MCF 10A (cell line): Measurements from ENCODE around the gene STAG1. TPM values are rescaled to one million over a fixed set of nuclear protein-coding genes. Genes with fewer than 3 reads are reported as not detected.

ENCODE experiments used
- BruUV-seq: library from RNA; stranded (reverse); fragments of 400-500 nt; replicated peaks from 2 replicates; lab custom pipeline; 2021; lab: Mats Ljungman, UMichigan
- CTCF ChIA-PET: fragments of 300-600 bp; sonication (Branson Sonifier 250); formaldehyde crosslinking; extraction: SDS; loops from one replicate; lab custom pipeline; 2021; ENCODE audit warnings: antibody characterized with exemption, inconsistent platforms; lab: Yijun Ruan, JAX
- POLR2A ChIA-PET: fragments of 300-600, 350-650 bp; sonication (Branson Sonifier 250); formaldehyde crosslinking; extraction: SDS; loops from one replicate; lab custom pipeline; 2020; ENCODE audit warnings: antibody characterized with exemption, inconsistent platforms; lab: Yijun Ruan, JAX
- DNase-seq: peaks from one replicate; pipeline ENCODE4 v3.0.0-alpha.2; 2018; ENCODE audit not compliant: unreplicated experiment
- H3K27ac Mint-ChIP-seq: one replicate; pipeline ENCODE4 v1.8.0; 2022; ENCODE audit warnings: mild to moderate bottlenecking, low read depth, mixed read lengths; ENCODE audit not compliant: unreplicated experiment
- H3K27me3 Mint-ChIP-seq: one replicate; pipeline ENCODE4 v1.8.0; 2022; ENCODE audit warnings: mixed read lengths; ENCODE audit not compliant: insufficient read depth, unreplicated experiment
- H3K36me3 Mint-ChIP-seq: one replicate; pipeline ENCODE4 v1.8.0; 2022; ENCODE audit warnings: mild to moderate bottlenecking, moderate library complexity, mixed read lengths; ENCODE audit not compliant: insufficient read depth, unreplicated experiment
- H3K4me1 Mint-ChIP-seq: one replicate; pipeline ENCODE4 v1.8.0; 2022; ENCODE audit warnings: mixed read lengths; ENCODE audit not compliant: insufficient read depth, unreplicated experiment
- H3K4me3 Mint-ChIP-seq: one replicate; pipeline ENCODE4 v1.8.0; 2022; ENCODE audit warnings: mild to moderate bottlenecking, moderate library complexity, mixed read lengths; ENCODE audit not compliant: unreplicated experiment
- H3K9me3 Mint-ChIP-seq: one replicate; pipeline ENCODE4 v1.8.0; 2022; ENCODE audit warnings: mixed read lengths; ENCODE audit not compliant: unreplicated experiment
- CTCF ChIP-seq: fragments of 200-600 bp; IDR thresholded peaks from one replicate; pipeline ENCODE4 v1.8.0; 2022; ENCODE audit warnings: antibody characterized with exemption, mild to moderate bottlenecking; ENCODE audit not compliant: unreplicated experiment
- intact Hi-C: fragments of 100-400 bp; cut with micrococcal nuclease; formaldehyde crosslinking; loops from 2 replicates; pipeline ENCODE4 v1.14.1; 2022
- total RNA-seq: library from RNA; stranded (reverse); gene quantifications from 2 replicates; pipeline ENCODE4 v1.2.3, GENCODE V29; 2022

STAG1 gene
- total RNA-seq, 1 experiment from 2014 or later: 34.3 TPM

GRCh38 chr3:136327671-136328070, 424.5 kb downstream of the STAG1 start:
- ChIA-PET POLR2A (interaction anchor here (0.9 kb wide), 1 partner anchor 9 kb away, joined by 3 read pairs; no protein-coding TSS in a partner anchor), CTCF (interaction anchor here (0.6 to 1.2 kb wide), 3 partner anchors 11 to 250 kb away, joined by 3 read pairs; no protein-coding TSS in a partner anchor)
- H3K9me3 Mint-ChIP-seq: peaks cover 7% of the 10 kb centered on the region
- intact Hi-C loops: no loop called here
- TF ChIP-seq CTCF: no peak
- H3K36me3 Mint-ChIP-seq: peaks cover 47% of the 10 kb centered on the region
- H3K4me1 Mint-ChIP-seq: no peaks in the 10 kb centered on the region
- H3K27ac Mint-ChIP-seq: no peak overlapping the region
- H3K27me3 Mint-ChIP-seq: no peaks in the 10 kb centered on the region
- H3K4me3 Mint-ChIP-seq: no peak overlapping the region
- no TSS peak for BruUV-seq
- no peak for DNase-seq

DNA sequence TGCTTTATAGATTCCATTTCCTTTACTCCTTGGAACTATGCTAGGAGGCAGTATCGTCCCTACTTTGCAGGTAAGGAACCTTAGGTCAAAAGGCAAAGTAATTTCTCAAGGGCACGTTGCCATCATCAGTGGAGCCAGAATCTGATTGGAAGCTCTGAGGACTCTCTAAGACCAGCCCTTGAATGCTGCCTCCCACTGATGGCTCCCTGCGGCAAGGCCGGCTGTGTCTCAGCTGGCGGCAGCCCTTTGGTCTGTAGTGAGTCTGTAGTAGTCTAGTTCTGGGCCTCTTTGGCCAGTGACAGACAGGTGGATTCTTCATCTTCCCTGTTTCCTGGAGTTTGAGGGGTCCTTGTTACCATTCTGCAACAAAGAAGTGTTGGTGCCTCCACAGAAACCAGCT, 425.9 kb downstream of the STAG1 start:
- TF ChIP-seq CTCF: no peak
- peaks cover 10% of the 10 kb centered on the region for H3K9me3 Mint-ChIP-seq
- no peaks in the 10 kb centered on the region for H3K4me1 Mint-ChIP-seq
- ChIA-PET CTCF (interaction anchor here (1.1 kb wide), 1 partner anchor 408 kb away, joined by 4 read pairs; no protein-coding TSS in a partner anchor), POLR2A (no interaction called here)
- BruUV-seq: no TSS peak
- intact Hi-C loops: no loop called here
- H3K4me3 Mint-ChIP-seq: no peak overlapping the region
- DNase-seq: no peak
- H3K27ac Mint-ChIP-seq: no peak overlapping the region
- H3K27me3 Mint-ChIP-seq: no peaks in the 10 kb centered on the region
- H3K36me3 Mint-ChIP-seq: peaks cover 47% of the 10 kb centered on the region

DNA sequence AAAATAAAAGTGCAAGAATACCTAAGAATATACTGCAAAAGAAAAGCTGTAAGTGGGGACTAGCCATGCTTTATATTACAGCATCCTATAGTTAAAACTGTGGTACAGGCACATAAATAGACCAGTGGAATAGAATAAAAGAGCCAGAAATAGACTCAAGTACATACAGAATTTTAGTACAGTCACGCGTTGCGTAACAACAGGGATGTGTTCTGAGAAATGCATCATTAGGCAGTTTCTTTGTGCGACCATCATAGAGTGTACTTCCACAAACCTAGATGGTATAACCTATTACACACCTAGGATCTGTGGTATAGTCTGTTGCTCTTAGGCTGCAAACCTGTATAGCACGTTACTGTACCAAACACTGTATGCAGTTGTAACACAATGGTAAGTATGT, 440.2 kb downstream of the STAG1 start:
- H3K27ac Mint-ChIP-seq: no peak overlapping the region
- peaks cover 8% of the 10 kb centered on the region for H3K36me3 Mint-ChIP-seq
- no peak overlapping the region for H3K4me3 Mint-ChIP-seq
- intact Hi-C loops: no loop called here
- CTCF ChIA-PET: interaction anchor here (0.5 to 1.0 kb wide), 2 partner anchors 240 to 441 kb away, joined by 3 read pairs; no protein-coding TSS in a partner anchor
- H3K4me1 Mint-ChIP-seq: no peaks in the 10 kb centered on the region
- POLR2A ChIA-PET: no interaction called here
- H3K27me3 Mint-ChIP-seq: no peaks in the 10 kb centered on the region
- DNase-seq: peak; percentile 33
- no TSS peak for BruUV-seq
- no peak for TF ChIP-seq CTCF
- peaks cover 6% of the 10 kb centered on the region for H3K9me3 Mint-ChIP-seq

DNA sequence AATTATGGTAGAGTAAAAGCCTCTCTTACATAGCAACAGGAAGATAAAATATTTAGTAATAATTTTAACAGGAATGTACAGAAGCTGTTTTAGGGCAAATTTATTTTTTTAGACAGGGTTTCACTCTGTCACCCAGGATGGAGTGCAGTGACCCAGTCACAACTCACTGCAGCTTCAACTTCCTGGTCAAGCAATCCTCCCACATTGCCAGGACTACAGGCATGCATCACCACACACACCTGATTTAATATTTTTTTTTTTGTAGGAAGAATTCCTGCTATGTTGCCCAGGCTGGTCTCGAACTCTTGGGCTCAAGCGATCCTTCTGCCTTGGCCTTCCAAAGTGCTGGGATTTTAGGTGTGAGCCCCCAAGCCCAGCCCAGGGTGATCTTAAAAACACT, 440.9 kb downstream of the STAG1 start:
- H3K27me3 Mint-ChIP-seq: no peaks in the 10 kb centered on the region
- CTCF ChIA-PET: interaction anchor here (0.5 to 1.0 kb wide), 3 partner anchors 239 to 791 kb away, joined by 3 to 5 read pairs (median 3); no protein-coding TSS in a partner anchor
- H3K27ac Mint-ChIP-seq: no peak overlapping the region
- TF ChIP-seq CTCF: no peak
- intact Hi-C loops: no loop called here
- peaks cover 7% of the 10 kb centered on the region for H3K36me3 Mint-ChIP-seq
- no peak overlapping the region for H3K4me3 Mint-ChIP-seq
- no TSS peak for BruUV-seq
- no peak for DNase-seq
- no peaks in the 10 kb centered on the region for H3K4me1 Mint-ChIP-seq
- peaks cover 9% of the 10 kb centered on the region for H3K9me3 Mint-ChIP-seq
- POLR2A ChIA-PET: interaction anchor here (0.6 to 1.0 kb wide), 2 partner anchors 23 to 193 kb away, joined by 4 to 5 read pairs; no protein-coding TSS in a partner anchor
